ENCODE results near the gene CIT. TPM values are rescaled to one million over a fixed set of nuclear protein-coding genes. Genes with fewer than 3 reads are reported as not detected.

Gene CIT
- total RNA-seq, 2 experiments from 2014 or later: 113 to 132 TPM

DNA sequence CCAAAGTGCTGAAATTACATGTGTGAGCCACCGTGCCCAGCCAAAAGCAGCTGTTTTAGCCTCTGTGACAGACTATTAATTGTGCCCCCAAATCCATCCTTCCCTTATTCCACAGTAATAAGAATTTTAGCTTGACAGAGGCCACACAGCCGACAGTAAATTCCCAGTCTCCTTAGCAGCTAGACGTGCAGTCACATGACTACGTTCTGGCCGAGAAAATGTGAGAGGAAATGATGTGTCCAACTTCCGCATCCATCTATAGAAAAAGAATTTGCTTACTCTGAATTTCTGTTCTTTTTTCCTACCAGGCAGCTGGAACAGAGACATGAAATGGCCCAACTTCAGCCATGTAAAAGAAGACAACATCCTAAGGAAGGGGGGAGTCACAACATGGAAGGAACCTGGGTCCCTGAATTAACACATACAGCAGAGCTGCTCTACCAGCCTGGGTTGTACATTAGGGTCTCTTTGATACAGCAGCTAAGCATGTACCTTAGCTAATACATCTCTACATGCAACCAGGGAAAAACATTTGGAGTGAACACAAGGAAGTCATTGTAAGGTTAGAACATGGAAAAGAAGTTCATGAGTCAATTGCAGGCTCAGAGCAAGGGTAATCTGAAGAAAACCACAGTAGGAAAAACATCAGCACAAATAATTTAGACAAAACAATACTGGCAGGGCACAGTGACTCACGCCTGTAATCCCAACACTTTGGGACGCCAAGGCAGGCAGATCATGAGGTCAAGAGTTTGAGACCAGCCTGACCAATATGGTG, 35.5 kb downstream of the CIT start:
- Mint-ChIP-seq H3K27ac (no peak overlapping the region), H3K36me3 (ENCODE audit: low read depth) (peaks cover 82% of the 10 kb centered on the region), H3K4me1 (no peaks in the 10 kb centered on the region), H3K4me3 (no peak overlapping the region), H3K9me3 (no peaks in the 10 kb centered on the region), H3K27me3 (no peaks in the 10 kb centered on the region)
- POLR2A ChIA-PET: no interaction called here
- DNase-seq: no peak
- CTCF ChIA-PET: interaction anchor here (2.0 kb wide), 1 partner anchor 30 kb away, joined by 4 read pairs; no protein-coding TSS in a partner anchor

DNA sequence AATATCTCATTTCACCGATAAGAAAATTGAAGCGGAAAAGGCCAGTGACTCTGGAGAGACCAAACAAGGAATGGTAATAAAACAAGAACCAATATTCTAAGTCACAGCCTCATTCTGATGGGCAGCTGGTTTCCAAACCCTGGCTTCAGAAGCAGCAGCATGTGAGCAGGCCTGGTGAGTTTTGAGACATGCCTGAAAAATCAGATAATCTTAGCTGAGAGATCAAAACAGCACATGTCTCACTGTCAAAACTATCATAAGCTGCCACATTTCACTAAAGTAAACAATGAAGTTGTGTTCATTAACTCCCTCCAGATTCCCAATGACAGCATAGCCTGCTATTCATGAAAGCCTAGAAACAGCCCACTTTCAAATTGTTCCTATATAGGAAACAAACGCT, 36.5 kb downstream of the CIT start:
- Mint-ChIP-seq H3K27ac (no peak overlapping the region), H3K36me3 (ENCODE audit: low read depth) (peaks cover 74% of the 10 kb centered on the region), H3K4me1 (no peaks in the 10 kb centered on the region), H3K4me3 (no peak overlapping the region), H3K27me3 (no peaks in the 10 kb centered on the region), H3K9me3 (no peaks in the 10 kb centered on the region)
- no peak for DNase-seq
- ChIA-PET CTCF (interaction anchor here (2.0 kb wide), 1 partner anchor 28 kb away, joined by 4 read pairs; no protein-coding TSS in a partner anchor), POLR2A (no interaction called here)

DNA sequence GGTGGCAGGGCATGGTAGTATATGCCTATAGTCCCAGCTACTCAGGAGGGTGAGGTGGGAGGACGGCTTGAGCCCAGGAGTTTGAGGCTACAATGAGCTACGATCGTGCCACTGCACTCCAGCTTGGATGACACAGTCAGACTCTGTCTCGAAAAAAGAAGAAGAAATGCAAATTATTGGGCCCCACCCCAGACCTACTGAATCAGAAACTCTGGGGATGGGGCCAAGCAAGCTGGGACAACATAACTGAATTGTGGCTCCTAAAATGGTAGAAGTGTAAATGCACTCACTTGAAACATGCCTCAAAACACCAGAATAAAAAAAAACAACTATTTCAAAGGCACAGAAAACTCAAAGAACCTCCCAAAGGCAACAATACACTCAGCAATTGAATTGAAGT, 37.0 kb downstream of the CIT start:
- no peak for DNase-seq
- ChIA-PET POLR2A (no interaction called here), CTCF (interaction anchor here (2.0 kb wide), 1 partner anchor 28 kb away, joined by 4 read pairs; no protein-coding TSS in a partner anchor)
- H3K4me1 Mint-ChIP-seq: no peaks in the 10 kb centered on the region
- no peaks in the 10 kb centered on the region for H3K27me3 Mint-ChIP-seq
- no peak overlapping the region for H3K4me3 Mint-ChIP-seq
- H3K36me3 Mint-ChIP-seq (ENCODE audit: low read depth): peaks cover 76% of the 10 kb centered on the region
- no peak overlapping the region for H3K27ac Mint-ChIP-seq
- H3K9me3 Mint-ChIP-seq: no peaks in the 10 kb centered on the region

DNA sequence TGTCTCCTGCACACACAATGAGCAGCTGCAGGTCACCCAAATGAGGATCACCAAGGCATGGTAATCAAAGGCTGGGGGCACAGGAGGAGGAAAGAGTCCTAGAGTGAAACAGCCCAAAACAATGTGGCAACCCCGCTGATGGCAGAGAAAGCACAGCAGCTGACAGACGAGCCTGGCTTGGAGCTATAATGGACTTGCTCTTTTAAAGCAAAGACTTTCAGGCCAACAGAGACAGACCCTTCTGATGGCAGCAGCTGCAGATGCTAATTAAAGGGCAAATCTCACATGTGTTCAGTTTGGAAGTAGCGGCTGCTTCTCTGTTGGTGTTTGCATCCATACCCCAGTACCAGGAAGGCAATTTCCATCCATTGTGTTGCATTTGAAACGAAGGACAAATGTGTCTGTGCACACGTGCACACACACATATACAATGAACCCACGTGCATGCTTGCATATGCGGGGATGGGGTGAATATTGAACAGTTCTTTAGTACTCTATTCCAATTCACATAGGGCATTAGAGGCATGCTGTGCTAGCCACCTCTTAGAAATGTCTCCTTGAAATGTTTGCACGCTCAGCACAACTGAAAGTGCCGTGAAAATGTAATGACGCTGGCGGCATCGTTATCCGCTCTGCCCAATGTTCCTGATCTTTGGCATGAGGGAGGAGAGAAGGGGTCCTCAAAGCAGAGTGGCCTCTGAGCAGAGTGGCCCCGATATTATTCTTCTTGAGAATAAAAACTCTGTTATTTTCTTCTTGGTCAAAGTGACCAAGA, 38.1 kb downstream of the CIT start:
- Mint-ChIP-seq H3K27ac (no peak overlapping the region), H3K36me3 (ENCODE audit: low read depth) (peaks cover 68% of the 10 kb centered on the region), H3K9me3 (no peaks in the 10 kb centered on the region), H3K27me3 (no peaks in the 10 kb centered on the region), H3K4me3 (no peak overlapping the region), H3K4me1 (no peaks in the 10 kb centered on the region)
- ChIA-PET POLR2A (no interaction called here), CTCF (no interaction called here)
- no peak for DNase-seq

DNA sequence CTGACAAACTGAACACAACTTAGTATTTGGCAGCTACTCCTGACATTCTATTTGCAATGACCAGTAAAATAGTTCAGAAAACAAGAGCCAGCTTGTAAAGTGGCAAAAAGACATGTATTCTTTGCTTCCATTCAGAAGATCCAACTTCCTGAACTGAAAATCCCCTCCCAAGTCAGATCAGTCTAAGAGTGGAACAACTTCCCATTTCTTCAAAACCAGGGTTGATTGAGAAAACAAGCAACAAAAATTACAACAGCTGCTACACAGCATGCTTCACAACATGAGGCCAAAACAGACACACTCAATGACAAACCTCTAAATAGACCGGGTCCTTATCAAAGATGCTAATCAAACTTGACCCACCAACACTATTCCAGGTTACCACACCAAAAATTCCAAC, 40.3 kb downstream of the CIT start:
- no peak overlapping the region for H3K4me3 Mint-ChIP-seq
- no peaks in the 10 kb centered on the region for H3K27me3 Mint-ChIP-seq
- DNase-seq: no peak
- CTCF ChIA-PET: interaction anchor here (0.6 kb wide), 1 partner anchor 263 kb away, joined by 3 read pairs; no protein-coding TSS in a partner anchor
- POLR2A ChIA-PET: no interaction called here
- H3K36me3 Mint-ChIP-seq (ENCODE audit: low read depth): peaks cover 60% of the 10 kb centered on the region
- no peaks in the 10 kb centered on the region for H3K9me3 Mint-ChIP-seq
- H3K27ac Mint-ChIP-seq: no peak overlapping the region
- H3K4me1 Mint-ChIP-seq: no peaks in the 10 kb centered on the region

DNA sequence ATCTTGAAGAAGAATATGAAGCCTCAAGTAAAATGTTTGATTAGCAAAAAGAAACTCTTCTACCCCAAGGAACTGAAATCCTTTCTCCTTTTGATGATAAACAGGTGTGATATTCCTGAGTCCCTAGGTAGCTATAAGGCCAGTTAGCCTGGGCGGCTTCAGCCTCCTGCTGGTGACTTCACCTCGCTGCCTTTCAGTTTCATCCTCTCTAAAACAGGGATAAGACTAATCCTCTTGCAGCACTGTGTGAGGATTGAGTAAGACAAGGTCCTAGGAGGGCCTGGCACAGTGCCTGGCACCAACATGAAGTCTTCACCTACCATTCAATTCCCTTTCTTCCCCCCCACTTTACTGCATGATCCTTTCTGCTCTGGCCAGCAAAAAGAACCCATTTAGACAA, 42.1 kb downstream of the CIT start:
- no peaks in the 10 kb centered on the region for H3K4me1 Mint-ChIP-seq
- H3K4me3 Mint-ChIP-seq: no peak overlapping the region

DNA sequence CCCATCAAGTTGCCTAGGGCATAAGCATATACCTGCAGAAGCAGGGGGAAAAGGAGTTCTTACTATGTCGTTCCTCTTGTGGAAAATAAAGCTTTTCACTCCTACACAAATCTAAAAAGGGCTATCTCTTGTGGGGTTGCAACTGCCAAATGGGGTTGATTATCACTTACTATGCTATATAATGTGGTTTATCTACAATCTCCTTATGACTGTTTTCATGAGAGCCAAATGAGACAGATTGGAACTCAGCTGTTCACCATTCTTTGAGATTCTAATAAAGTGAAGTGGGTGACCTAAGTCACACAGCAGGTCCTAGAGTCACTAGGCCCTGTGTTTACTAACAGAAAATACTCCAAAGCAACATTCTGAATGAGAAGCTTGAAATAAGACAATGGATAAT, 47.7 kb downstream of the CIT start:
- Mint-ChIP-seq H3K4me1 (no peaks in the 10 kb centered on the region), H3K27ac (no peak overlapping the region), H3K27me3 (no peaks in the 10 kb centered on the region), H3K36me3 (ENCODE audit: low read depth) (peaks cover 70% of the 10 kb centered on the region), H3K9me3 (peaks cover 3% of the 10 kb centered on the region), H3K4me3 (no peak overlapping the region)
- no peak for DNase-seq
- ChIA-PET POLR2A (no interaction called here), CTCF (interaction anchor here (1.0 kb wide), 1 partner anchor 36 kb away, joined by 3 read pairs; no protein-coding TSS in a partner anchor)

More for the DNA sequence above, 42.1 kb downstream of the CIT start:
- Mint-ChIP-seq H3K27ac (no peak overlapping the region), H3K27me3 (no peaks in the 10 kb centered on the region), H3K9me3 (no peaks in the 10 kb centered on the region), H3K36me3 (ENCODE audit: low read depth) (peaks cover 56% of the 10 kb centered on the region)
- POLR2A ChIA-PET: no interaction called here
- CTCF ChIA-PET: no interaction called here
- no peak for DNase-seq

DNA sequence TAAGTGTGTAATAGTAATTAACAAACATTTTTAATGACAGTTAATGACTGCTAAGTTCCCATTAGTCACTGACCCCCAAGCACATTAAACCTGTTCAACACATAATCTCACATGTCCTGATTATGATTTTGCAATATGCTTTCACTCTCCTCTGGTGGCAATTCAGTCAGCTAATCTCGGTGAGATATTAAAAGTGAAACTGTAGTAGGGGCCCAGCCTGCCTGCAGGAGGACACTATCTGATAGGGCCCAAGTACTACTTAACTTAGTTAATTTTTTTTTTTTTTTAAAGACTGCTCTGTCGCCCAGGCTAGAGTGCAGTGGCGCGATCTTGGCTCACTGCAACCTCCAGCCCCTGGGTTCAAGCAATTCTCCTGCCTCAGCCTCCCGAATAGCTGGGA, 48.8 kb downstream of the CIT start:
- CTCF ChIA-PET: interaction anchor here (1.0 kb wide), 1 partner anchor 37 kb away, joined by 3 read pairs; no protein-coding TSS in a partner anchor
- POLR2A ChIA-PET: no interaction called here
- H3K9me3 Mint-ChIP-seq: peaks cover 3% of the 10 kb centered on the region

DNA sequence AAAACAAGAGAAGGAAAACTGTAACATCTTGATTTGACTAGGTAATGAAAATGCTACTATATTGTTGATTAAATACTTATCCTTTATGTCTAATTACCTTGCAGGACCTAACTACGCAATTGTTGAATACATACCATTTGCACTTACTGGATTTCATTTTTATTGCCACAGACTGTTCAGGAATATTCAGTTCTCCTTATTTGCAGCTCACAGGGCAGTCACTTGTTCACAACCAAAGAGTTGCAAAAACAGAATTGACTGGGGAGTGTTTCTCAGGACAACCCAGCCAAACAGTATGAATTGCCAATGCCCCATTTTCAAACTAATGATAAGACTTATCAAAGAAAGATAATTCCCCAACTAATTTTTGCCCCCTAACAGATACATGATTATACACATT, 49.4 kb downstream of the CIT start:
- peaks cover 68% of the 10 kb centered on the region for H3K36me3 Mint-ChIP-seq (ENCODE audit: low read depth)
- no peaks in the 10 kb centered on the region for H3K27me3 Mint-ChIP-seq
- H3K4me3 Mint-ChIP-seq: no peak overlapping the region
- no peak for DNase-seq
- H3K27ac Mint-ChIP-seq: no peak overlapping the region
- CTCF ChIA-PET: interaction anchor here (0.7 kb wide), 1 partner anchor 37 kb away, joined by 3 read pairs; no protein-coding TSS in a partner anchor
- peaks cover 3% of the 10 kb centered on the region for H3K9me3 Mint-ChIP-seq
- POLR2A ChIA-PET: no interaction called here
- H3K4me1 Mint-ChIP-seq: no peaks in the 10 kb centered on the region

More for the DNA sequence above, 48.8 kb downstream of the CIT start:
- Mint-ChIP-seq H3K36me3 (ENCODE audit: low read depth) (peaks cover 67% of the 10 kb centered on the region), H3K27ac (no peak overlapping the region), H3K27me3 (no peaks in the 10 kb centered on the region), H3K4me3 (no peak overlapping the region), H3K4me1 (no peaks in the 10 kb centered on the region)
- no peak for DNase-seq

GRCh38 chr12:119826661-119827445, 50.3 kb downstream of the CIT start:
- POLR2A ChIA-PET: no interaction called here
- H3K4me1 Mint-ChIP-seq: no peaks in the 10 kb centered on the region
- H3K27ac Mint-ChIP-seq: peak overlapping the region; percentile 33
- H3K9me3 Mint-ChIP-seq: peaks cover 3% of the 10 kb centered on the region
- H3K4me3 Mint-ChIP-seq: no peak overlapping the region
- no peak for DNase-seq
- H3K27me3 Mint-ChIP-seq: no peaks in the 10 kb centered on the region
- H3K36me3 Mint-ChIP-seq (ENCODE audit: low read depth): peaks cover 74% of the 10 kb centered on the region
- CTCF ChIA-PET: interaction anchor here (0.6 to 0.7 kb wide), 2 partner anchors 8 to 36 kb away, joined by 3 to 4 read pairs; no protein-coding TSS in a partner anchor

GRCh38 chr12:119825262-119825661, 51.9 kb downstream of the CIT start:
- DNase-seq: no peak
- Mint-ChIP-seq H3K36me3 (ENCODE audit: low read depth) (peaks cover 64% of the 10 kb centered on the region), H3K27me3 (no peaks in the 10 kb centered on the region), H3K9me3 (peaks cover 3% of the 10 kb centered on the region), H3K4me1 (no peaks in the 10 kb centered on the region), H3K27ac (no peak overlapping the region), H3K4me3 (no peak overlapping the region)
- POLR2A ChIA-PET: no interaction called here
- CTCF ChIA-PET: interaction anchor here (0.6 kb wide), 1 partner anchor 132 kb away, joined by 3 read pairs; no protein-coding TSS in a partner anchor

GRCh38 chr12:119822046-119822445, 55.1 kb downstream of the CIT start:
- H3K4me3 Mint-ChIP-seq: no peak overlapping the region
- no peaks in the 10 kb centered on the region for H3K9me3 Mint-ChIP-seq
- no peaks in the 10 kb centered on the region for H3K27me3 Mint-ChIP-seq
- H3K27ac Mint-ChIP-seq: no peak overlapping the region
- H3K4me1 Mint-ChIP-seq: no peaks in the 10 kb centered on the region
- ChIA-PET CTCF (no interaction called here), POLR2A (no interaction called here)
- H3K36me3 Mint-ChIP-seq (ENCODE audit: low read depth): peaks cover 64% of the 10 kb centered on the region
- DNase-seq: no peak

DNA sequence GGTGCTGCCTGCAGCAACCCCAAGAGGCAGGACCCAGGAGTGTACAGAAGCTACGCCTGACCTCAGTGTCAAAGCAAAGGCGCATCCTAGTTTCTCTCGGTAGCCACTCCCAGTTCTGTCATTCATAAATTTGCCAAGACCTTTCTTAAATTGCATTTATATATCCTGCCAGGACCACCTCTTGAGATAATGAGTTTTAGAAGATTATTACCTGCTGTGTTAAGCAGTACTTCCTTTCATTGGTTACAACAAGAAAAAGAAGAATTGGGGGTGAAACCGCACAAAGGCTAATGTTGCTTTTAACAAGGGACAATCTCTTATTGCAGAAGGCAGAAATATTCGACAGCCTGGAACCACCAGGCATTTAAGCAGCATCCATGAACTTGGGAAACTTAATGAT, 57.8 kb downstream of the CIT start:
- H3K27ac Mint-ChIP-seq: no peak overlapping the region
- H3K27me3 Mint-ChIP-seq: no peaks in the 10 kb centered on the region
- CTCF ChIA-PET: no interaction called here
- peaks cover 59% of the 10 kb centered on the region for H3K36me3 Mint-ChIP-seq (ENCODE audit: low read depth)
- DNase-seq: no peak
- H3K4me3 Mint-ChIP-seq: no peak overlapping the region
- no peaks in the 10 kb centered on the region for H3K4me1 Mint-ChIP-seq
- no peaks in the 10 kb centered on the region for H3K9me3 Mint-ChIP-seq
- POLR2A ChIA-PET: no interaction called here
